Measurements from ENCODE around the gene CDC14A. TPM values are rescaled to one million over a fixed set of nuclear protein-coding genes. Genes with fewer than 3 reads are reported as not detected.

Gene CDC14A
- total RNA-seq, 2 donors from 2014 or later = 10.6 to 11.3 TPM

GRCh38 chr1:100483230-100483629, 130.9 kb downstream of the CDC14A start:
- Histone ChIP-seq H3K4me1 (ENCODE audit: control insufficient read depth in 1 of 2, low read depth in 2 of 2) (no peaks in the 10 kb centered on the region), H3K36me3 (no peaks in the 10 kb centered on the region), H3K27ac (no peak overlapping the region), H3K9me3 (no peaks in the 10 kb centered on the region), H3K27me3 (replicated peaks; ENCODE audit: insufficient read depth) (no peaks in the 10 kb centered on the region), H3K4me3 (no peak overlapping the region)
- no peak for TF ChIP-seq CTCF (IDR thresholded peaks at IDR 0.05)
- DNase-seq (ENCODE audit: low spot score) (no peak), ATAC-seq (ENCODE audit: insufficient number of reproducible peaks, low FRiP score, low read depth) (no peak)

GRCh38 chr1:100485855-100486258, 133.6 kb downstream of the CDC14A start:
- H3K4me3 ChIP-seq = no peak overlapping the region
- H3K9me3 ChIP-seq = no peaks in the 10 kb centered on the region
- DNase-seq (ENCODE audit: low spot score) (no peak), ATAC-seq (ENCODE audit: insufficient number of reproducible peaks, low FRiP score, low read depth) (no peak)
- no peaks in the 10 kb centered on the region for H3K27me3 ChIP-seq (replicated peaks; ENCODE audit: insufficient read depth)
- H3K4me1 ChIP-seq (ENCODE audit: control insufficient read depth in 1 of 2, low read depth in 2 of 2) = no peaks in the 10 kb centered on the region
- H3K27ac ChIP-seq = no peak overlapping the region
- TF ChIP-seq CTCF (IDR thresholded peaks at IDR 0.05) = no peak
- no peaks in the 10 kb centered on the region for H3K36me3 ChIP-seq

- H3K4me3 ChIP-seq = no peak overlapping the region
- peaks cover 7% of the 10 kb centered on the region for H3K36me3 ChIP-seq
- no peak for TF ChIP-seq CTCF (IDR thresholded peaks at IDR 0.05)
- no peaks in the 10 kb centered on the region for H3K4me1 ChIP-seq (ENCODE audit: control insufficient read depth in 1 of 2, low read depth in 2 of 2)
- ATAC-seq (ENCODE audit: insufficient number of reproducible peaks, low FRiP score, low read depth) (no peak), DNase-seq (ENCODE audit: low spot score) (no peak)
- H3K9me3 ChIP-seq = no peaks in the 10 kb centered on the region
- no peaks in the 10 kb centered on the region for H3K27me3 ChIP-seq (replicated peaks; ENCODE audit: insufficient read depth)
- no peak overlapping the region for H3K27ac ChIP-seq
These were observed 142.2 kb downstream of the CDC14A start for GRCh38 chr1:100494393-100495084.

- Histone ChIP-seq H3K27me3 (replicated peaks; ENCODE audit: insufficient read depth) (no peaks in the 10 kb centered on the region), H3K36me3 (peaks cover 11% of the 10 kb centered on the region), H3K4me1 (ENCODE audit: control insufficient read depth in 1 of 2, low read depth in 2 of 2) (no peaks in the 10 kb centered on the region), H3K4me3 (no peak overlapping the region), H3K27ac (no peak overlapping the region), H3K9me3 (no peaks in the 10 kb centered on the region)
- no peak for ATAC-seq (ENCODE audit: insufficient number of reproducible peaks, low FRiP score, low read depth)
- no peak for DNase-seq (ENCODE audit: low spot score)
- no peak for TF ChIP-seq CTCF (IDR thresholded peaks at IDR 0.05)
These were observed 144.6 kb downstream of the CDC14A start for GRCh38 chr1:100496896-100497295.

GRCh38 chr1:100497796-100498195, 145.5 kb downstream of the CDC14A start:
- Histone ChIP-seq H3K4me1 (ENCODE audit: control insufficient read depth in 1 of 2, low read depth in 2 of 2) (no peaks in the 10 kb centered on the region), H3K36me3 (peaks cover 11% of the 10 kb centered on the region), H3K4me3 (no peak overlapping the region), H3K9me3 (no peaks in the 10 kb centered on the region), H3K27me3 (replicated peaks; ENCODE audit: insufficient read depth) (no peaks in the 10 kb centered on the region), H3K27ac (no peak overlapping the region)
- no peak for TF ChIP-seq CTCF (IDR thresholded peaks at IDR 0.05)
- ATAC-seq (ENCODE audit: insufficient number of reproducible peaks, low FRiP score, low read depth) = no peak
- no peak for DNase-seq (ENCODE audit: low spot score)
